K562 (cell line): ENCODE measurements around the gene YPEL1. TPM values are rescaled to one million over a fixed set of nuclear protein-coding genes. Genes with fewer than 3 reads are reported as not detected.

ENCODE experiments used
- CBFB ChIP-seq: sonication (generic); formaldehyde crosslinking; IDR thresholded peaks from 2 replicates; pipeline ENCODE4 v1.4.0; 2020; ENCODE audit warnings: mild to moderate bottlenecking, missing genetic modification reagents
- DPF2 ChIP-seq: fragments of 450-650 bp; IDR thresholded peaks from 2 replicates; pipeline ENCODE4 v1.6.1; 2016
- ESRRA ChIP-seq: fragments of 450-650 bp; IDR thresholded peaks from 2 replicates; pipeline ENCODE4 v1.6.1; 2014; ENCODE audit warnings: low read depth, mild to moderate bottlenecking, moderate library complexity, borderline replicate concordance
- MTA1 ChIP-seq: fragments of 450-650 bp; IDR thresholded peaks from 2 replicates; pipeline ENCODE4 v1.6.1; 2017; ENCODE audit warnings: borderline replicate concordance
- RBM22 ChIP-seq: fragments of 200-400 bp; formaldehyde crosslinking; IDR thresholded peaks from 2 replicates; pipeline ENCODE4 v1.6.1; 2018; ENCODE audit warnings: low read length, low read depth; ENCODE audit not compliant: poor library complexity, severe bottlenecking
- RBM25 ChIP-seq: fragments of 200-400 bp; formaldehyde crosslinking; IDR thresholded peaks from 2 replicates; pipeline ENCODE4 v1.6.1; 2018; ENCODE audit warnings: low read length, low read depth, moderate library complexity; ENCODE audit not compliant: severe bottlenecking
- RBM39 ChIP-seq: fragments of 200-400 bp; formaldehyde crosslinking; optimal IDR thresholded peaks from 2 replicates; pipeline ENCODE3; 2018; ENCODE audit warnings: low read depth, low read length
- SREBF1 ChIP-seq: fragments of 150-350 bp; IDR thresholded peaks from 2 replicates; pipeline ENCODE4 v1.6.1; 2014; ENCODE audit warnings: antibody characterized with exemption, low read depth, low read length, borderline replicate concordance
- ZNF239 ChIP-seq: fragments of 250-450 bp; sonication (Bioruptor Pico); IDR thresholded peaks from 2 replicates; pipeline ENCODE4 v1.4.0; 2020; ENCODE audit warnings: mild to moderate bottlenecking
- ZNF551 ChIP-seq: fragments of 250-450 bp; sonication (Bioruptor Pico); IDR thresholded peaks from 2 replicates; pipeline ENCODE4 v1.5.0; 2021; ENCODE audit warnings: mild to moderate bottlenecking, moderate library complexity
- polyA plus RNA-seq, 8 experiments: library from polyadenylated mRNA; depleted of rRNA in 4 of 8; stranded (reverse) in 5 of 8; unstranded in 3 of 8; fragments of >200 nt; fragmentation: Nextera tagmentation in 2 of 8; fragmentation: Illumina TruSeq in 1 of 8; extraction: Ambion mirVana in 2 of 8; extraction: Trizol in 1 of 8; gene quantifications; 2 replicates each; pipeline versions ENCODE4 v1.2.1 to v1.2.3, GENCODE V29; 2011 to 2014; ENCODE audit warnings: inconsistent platforms in 1 of 8, missing spikeins in 1 of 8
- total RNA-seq, 7 experiments: library from RNA; depleted of rRNA in 6 of 7; stranded (reverse); fragments of >200 nt in 6 of 7; fragmentation: Illumina TruSeq in 2 of 7; extraction: Trizol in 2 of 7; gene quantifications; 2 replicates each; pipeline versions ENCODE4 v1.2.1 to v1.2.3, GENCODE V29; 2011 to 2021; ENCODE audit warnings: low replicate concordance in 1 of 7
- TF ChIP-seq, protein P1 (sequence below), 2 experiments: fragments of 150-350 bp in 1 of 2; IDR thresholded peaks; 2 replicates each; pipeline ENCODE4 v1.6.1; 2012 to 2016; ENCODE audit warnings: low read depth in 2 of 2, low read length in 2 of 2, mild to moderate bottlenecking in 1 of 2, moderate library complexity in 1 of 2
- TF ChIP-seq, protein P2 (sequence below): fragments of 450-650 bp; IDR thresholded peaks from 2 replicates; pipeline ENCODE4 v1.6.1; 2016; ENCODE audit warnings: borderline replicate concordance
- TF ChIP-seq, protein P3 (sequence below): fragments of 450-650 bp; IDR thresholded peaks from 2 replicates; pipeline ENCODE4 v1.6.1; 2016
- TF ChIP-seq, protein P4 (sequence below): sonication (generic); formaldehyde crosslinking; IDR thresholded peaks from 2 replicates; pipeline ENCODE4 v1.8.0; 2022; ENCODE audit warnings: mild to moderate bottlenecking, missing genetic modification reagents

YPEL1 gene
- total and polyA plus RNA-seq, 9 of the 15 experiments (the other 6 are each of a cell fraction or from before 2014, with no cell fraction given) = 0.07 to 2.2 (median 0.46) TPM

DNA sequence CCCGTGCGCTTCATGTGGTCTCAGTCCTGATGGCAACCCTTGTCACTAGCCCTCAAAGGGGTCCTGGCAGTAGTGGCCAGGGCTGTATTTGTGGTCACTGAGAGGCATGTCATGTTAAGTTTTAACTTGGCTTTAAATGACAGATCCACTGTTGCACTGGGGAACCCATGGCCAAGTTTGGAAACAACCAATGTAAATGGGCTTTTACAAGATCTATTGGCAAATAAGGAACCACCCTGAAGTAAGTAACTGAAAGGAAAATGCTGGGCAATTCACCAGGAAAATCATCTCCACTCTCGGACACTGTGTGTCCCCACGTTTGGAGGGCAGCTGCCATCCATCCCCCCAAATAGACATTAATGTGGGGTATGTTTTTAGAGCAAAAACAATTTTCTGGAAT is 8.4 kb downstream of the YPEL1 start (continued):
- TF ChIP-seq RBM25 (no peak), ZNF239 (no peak), ZNF551 (CRISPR knock-in tag) (no peak), CBFB (CRISPR knock-in tag) (no peak), RBM39 (peak; percentile 86), RBM22 (no peak), MTA1 (no peak), DPF2 (no peak), ESRRA (no peak), SREBF1 (no peak)
- TF ChIP-seq, protein P1, sequence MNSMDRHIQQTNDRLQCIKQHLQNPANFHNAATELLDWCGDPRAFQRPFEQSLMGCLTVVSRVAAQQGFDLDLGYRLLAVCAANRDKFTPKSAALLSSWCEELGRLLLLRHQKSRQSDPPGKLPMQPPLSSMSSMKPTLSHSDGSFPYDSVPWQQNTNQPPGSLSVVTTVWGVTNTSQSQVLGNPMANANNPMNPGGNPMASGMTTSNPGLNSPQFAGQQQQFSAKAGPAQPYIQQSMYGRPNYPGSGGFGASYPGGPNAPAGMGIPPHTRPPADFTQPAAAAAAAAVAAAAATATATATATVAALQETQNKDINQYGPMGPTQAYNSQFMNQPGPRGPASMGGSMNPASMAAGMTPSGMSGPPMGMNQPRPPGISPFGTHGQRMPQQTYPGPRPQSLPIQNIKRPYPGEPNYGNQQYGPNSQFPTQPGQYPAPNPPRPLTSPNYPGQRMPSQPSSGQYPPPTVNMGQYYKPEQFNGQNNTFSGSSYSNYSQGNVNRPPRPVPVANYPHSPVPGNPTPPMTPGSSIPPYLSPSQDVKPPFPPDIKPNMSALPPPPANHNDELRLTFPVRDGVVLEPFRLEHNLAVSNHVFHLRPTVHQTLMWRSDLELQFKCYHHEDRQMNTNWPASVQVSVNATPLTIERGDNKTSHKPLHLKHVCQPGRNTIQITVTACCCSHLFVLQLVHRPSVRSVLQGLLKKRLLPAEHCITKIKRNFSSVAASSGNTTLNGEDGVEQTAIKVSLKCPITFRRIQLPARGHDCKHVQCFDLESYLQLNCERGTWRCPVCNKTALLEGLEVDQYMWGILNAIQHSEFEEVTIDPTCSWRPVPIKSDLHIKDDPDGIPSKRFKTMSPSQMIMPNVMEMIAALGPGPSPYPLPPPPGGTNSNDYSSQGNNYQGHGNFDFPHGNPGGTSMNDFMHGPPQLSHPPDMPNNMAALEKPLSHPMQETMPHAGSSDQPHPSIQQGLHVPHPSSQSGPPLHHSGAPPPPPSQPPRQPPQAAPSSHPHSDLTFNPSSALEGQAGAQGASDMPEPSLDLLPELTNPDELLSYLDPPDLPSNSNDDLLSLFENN (IDR thresholded peaks at IDR 0.05; ENCODE audit: low read depth in 2 of 2, low read length in 2 of 2) = 0 out of 4 replicates have a peak, but pooled peaks of 1 of the 2 experiments have one; percentile 4
- TF ChIP-seq, protein P2, sequence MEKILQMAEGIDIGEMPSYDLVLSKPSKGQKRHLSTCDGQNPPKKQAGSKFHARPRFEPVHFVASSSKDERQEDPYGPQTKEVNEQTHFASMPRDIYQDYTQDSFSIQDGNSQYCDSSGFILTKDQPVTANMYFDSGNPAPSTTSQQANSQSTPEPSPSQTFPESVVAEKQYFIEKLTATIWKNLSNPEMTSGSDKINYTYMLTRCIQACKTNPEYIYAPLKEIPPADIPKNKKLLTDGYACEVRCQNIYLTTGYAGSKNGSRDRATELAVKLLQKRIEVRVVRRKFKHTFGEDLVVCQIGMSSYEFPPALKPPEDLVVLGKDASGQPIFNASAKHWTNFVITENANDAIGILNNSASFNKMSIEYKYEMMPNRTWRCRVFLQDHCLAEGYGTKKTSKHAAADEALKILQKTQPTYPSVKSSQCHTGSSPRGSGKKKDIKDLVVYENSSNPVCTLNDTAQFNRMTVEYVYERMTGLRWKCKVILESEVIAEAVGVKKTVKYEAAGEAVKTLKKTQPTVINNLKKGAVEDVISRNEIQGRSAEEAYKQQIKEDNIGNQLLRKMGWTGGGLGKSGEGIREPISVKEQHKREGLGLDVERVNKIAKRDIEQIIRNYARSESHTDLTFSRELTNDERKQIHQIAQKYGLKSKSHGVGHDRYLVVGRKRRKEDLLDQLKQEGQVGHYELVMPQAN = no peak
- TF ChIP-seq, protein P3, sequence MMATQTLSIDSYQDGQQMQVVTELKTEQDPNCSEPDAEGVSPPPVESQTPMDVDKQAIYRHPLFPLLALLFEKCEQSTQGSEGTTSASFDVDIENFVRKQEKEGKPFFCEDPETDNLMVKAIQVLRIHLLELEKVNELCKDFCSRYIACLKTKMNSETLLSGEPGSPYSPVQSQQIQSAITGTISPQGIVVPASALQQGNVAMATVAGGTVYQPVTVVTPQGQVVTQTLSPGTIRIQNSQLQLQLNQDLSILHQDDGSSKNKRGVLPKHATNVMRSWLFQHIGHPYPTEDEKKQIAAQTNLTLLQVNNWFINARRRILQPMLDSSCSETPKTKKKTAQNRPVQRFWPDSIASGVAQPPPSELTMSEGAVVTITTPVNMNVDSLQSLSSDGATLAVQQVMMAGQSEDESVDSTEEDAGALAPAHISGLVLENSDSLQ = no peak
- TF ChIP-seq, protein P4, sequence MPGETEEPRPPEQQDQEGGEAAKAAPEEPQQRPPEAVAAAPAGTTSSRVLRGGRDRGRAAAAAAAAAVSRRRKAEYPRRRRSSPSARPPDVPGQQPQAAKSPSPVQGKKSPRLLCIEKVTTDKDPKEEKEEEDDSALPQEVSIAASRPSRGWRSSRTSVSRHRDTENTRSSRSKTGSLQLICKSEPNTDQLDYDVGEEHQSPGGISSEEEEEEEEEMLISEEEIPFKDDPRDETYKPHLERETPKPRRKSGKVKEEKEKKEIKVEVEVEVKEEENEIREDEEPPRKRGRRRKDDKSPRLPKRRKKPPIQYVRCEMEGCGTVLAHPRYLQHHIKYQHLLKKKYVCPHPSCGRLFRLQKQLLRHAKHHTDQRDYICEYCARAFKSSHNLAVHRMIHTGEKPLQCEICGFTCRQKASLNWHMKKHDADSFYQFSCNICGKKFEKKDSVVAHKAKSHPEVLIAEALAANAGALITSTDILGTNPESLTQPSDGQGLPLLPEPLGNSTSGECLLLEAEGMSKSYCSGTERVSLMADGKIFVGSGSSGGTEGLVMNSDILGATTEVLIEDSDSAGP (CRISPR knock-in tag) = no peak
